Cardiac muscle cell (in vitro differentiated cells and primary cell): Measurements from ENCODE around the gene HOXB7. TPM values are rescaled to one million over a fixed set of nuclear protein-coding genes. Genes with fewer than 3 reads are reported as not detected.

Experiments
- DNase-seq, 2 donors: peaks; one replicate each; pipeline versions ENCODE4 v3.0.0 to v3.0.0-alpha.2; 2010 to 2017; ENCODE audit warnings: low read depth in 1 of 2, low spot score in 1 of 2
- H3K27ac ChIP-seq: fragments of 200-600 bp; sonication (generic); 2 replicates; pipeline ENCODE4 v1.5.1; 2016
- H3K27me3 ChIP-seq: fragments of 200-600 bp; sonication (generic); 2 replicates; pipeline ENCODE4 v1.6.0; 2016; ENCODE audit warnings: control low read depth
- H3K36me3 ChIP-seq: fragments of 200-600 bp; sonication (generic); 2 replicates; pipeline ENCODE4 v1.5.1; 2016; ENCODE audit warnings: control low read depth
- H3K4me1 ChIP-seq: fragments of 200-600 bp; sonication (generic); 2 replicates; pipeline ENCODE4 v1.8.1; 2017; ENCODE audit warnings: low read depth, mild to moderate bottlenecking, mixed run types
- H3K4me3 ChIP-seq: fragments of 200-600 bp; sonication (generic); 2 replicates; pipeline ENCODE4 v1.5.1; 2016; ENCODE audit warnings: mild to moderate bottlenecking
- H3K9me3 ChIP-seq: fragments of 200-600 bp; sonication (generic); 2 replicates; pipeline ENCODE4 v1.5.1; 2017; ENCODE audit warnings: low read depth, mild to moderate bottlenecking, control low read depth
- polyA plus RNA-seq: library from polyadenylated mRNA; unstranded; fragments of >200 nt; fragmentation: Nextera tagmentation; extraction: Ambion mirVana; gene quantifications from 2 replicates; pipeline ENCODE4 v1.2.1, GENCODE V29; 2016
- total RNA-seq: library from RNA; depleted of rRNA; stranded (reverse); fragments of >200 nt; gene quantifications from 2 replicates; pipeline ENCODE4 v1.2.3, GENCODE V29; 2016
- TF ChIP-seq, protein P1 (sequence below): IDR thresholded peaks from 2 replicates; pipeline ENCODE4 v1.5.1; 2012; ENCODE audit warnings: low read depth, mild to moderate bottlenecking, low read length

Gene HOXB7
- total and polyA plus RNA-seq, 2 experiments from 2014 or later = not detected

DNA sequence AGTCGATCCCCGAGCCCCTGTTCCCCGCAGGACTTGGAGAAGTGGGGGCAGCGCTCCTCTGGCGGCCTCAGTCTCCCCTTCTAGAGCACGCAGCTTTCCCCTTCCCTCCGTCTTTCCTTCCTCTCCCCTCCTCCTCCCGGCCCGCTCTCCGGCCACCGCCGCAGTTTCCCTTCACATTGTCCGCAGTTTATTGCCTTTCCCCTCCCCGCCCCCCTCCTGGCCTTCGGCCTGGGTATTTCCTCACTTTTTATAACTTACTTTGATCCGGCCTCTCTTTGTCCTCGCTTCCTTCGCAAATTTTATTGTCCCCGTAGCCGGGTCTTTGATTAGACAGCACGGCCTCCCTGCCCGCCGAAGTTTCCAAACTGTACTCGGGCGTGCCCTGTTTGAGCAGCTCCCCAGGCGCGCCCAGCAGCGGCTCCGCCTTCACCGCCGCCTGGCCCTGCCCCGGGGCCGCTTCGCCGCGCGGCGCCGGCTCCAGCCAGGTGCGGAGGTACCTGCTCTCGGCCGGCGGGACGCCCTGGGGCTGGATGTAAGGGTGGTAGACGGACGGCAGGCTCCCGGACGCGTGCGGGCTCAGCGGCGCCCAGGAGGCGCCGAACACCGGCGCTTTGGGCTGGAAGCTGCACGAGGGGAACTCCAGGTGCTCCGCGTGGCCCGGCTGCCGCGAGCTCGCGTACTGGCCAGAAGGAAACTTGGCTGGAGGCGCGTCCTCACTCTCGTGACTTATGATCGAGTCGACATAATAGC lies 14.9 kb upstream of the HOXB7 start:
- Histone ChIP-seq H3K4me3 (peak overlapping the region; percentile 9), H3K4me1 (peaks cover 6% of the 10 kb centered on the region), H3K27ac (no peak overlapping the region), H3K9me3 (no peaks in the 10 kb centered on the region), H3K36me3 (no peaks in the 10 kb centered on the region), H3K27me3 (peaks cover 100% of the 10 kb centered on the region)
- TF ChIP-seq, protein P1, sequence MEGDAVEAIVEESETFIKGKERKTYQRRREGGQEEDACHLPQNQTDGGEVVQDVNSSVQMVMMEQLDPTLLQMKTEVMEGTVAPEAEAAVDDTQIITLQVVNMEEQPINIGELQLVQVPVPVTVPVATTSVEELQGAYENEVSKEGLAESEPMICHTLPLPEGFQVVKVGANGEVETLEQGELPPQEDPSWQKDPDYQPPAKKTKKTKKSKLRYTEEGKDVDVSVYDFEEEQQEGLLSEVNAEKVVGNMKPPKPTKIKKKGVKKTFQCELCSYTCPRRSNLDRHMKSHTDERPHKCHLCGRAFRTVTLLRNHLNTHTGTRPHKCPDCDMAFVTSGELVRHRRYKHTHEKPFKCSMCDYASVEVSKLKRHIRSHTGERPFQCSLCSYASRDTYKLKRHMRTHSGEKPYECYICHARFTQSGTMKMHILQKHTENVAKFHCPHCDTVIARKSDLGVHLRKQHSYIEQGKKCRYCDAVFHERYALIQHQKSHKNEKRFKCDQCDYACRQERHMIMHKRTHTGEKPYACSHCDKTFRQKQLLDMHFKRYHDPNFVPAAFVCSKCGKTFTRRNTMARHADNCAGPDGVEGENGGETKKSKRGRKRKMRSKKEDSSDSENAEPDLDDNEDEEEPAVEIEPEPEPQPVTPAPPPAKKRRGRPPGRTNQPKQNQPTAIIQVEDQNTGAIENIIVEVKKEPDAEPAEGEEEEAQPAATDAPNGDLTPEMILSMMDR = no peak
- no peak for DNase-seq

DNA sequence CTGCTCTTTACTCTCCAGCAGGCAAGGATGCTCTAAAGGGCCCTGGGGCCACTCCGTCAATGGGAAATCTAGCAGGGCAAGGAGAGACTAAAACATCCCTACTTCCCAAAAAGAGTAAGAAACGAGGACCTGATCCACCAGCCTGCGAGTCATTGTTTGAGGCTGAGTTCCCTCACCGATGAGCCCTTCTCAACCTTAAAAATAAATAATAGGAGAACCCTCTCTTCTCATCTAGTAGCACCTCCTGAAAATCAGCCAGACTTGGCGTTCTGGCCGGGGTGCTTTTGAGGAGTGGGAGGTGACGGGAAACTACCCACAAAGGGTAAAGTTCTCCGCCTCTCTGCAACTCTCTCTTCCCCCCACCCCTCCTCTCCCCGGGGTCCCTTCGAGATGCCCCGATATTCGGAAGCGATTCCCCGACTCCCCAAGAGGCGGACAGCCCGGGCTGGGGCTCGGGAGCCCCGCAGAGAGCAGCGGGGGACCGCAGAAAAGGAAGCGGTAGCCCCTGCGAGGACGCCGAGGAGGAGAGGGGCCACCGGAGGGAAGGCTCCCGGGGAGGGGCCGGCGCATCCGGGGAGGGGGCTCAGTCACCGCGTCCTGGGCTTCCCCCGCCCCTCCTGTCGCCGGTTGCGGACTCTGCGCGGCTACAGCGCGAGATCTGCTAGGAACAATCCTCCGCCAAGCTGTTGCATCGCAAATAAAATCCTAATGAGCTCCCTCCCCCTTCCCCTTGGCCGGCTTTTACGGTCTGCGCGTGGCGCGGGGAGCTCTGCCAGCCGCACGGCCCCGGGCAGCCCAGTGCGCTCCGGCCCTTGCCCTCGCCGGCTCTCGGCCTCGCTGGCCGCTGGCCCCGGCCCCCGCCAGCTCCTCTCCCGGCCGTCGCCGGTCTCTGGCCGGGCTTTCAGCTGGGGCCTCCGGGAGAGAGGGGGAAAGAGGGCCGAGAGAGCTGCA lies 14.0 kb upstream of the HOXB7 start:
- Histone ChIP-seq H3K36me3 (no peaks in the 10 kb centered on the region), H3K27ac (no peak overlapping the region), H3K4me1 (peaks cover 6% of the 10 kb centered on the region), H3K4me3 (peak overlapping the region; percentile 9), H3K27me3 (peaks cover 100% of the 10 kb centered on the region), H3K9me3 (no peaks in the 10 kb centered on the region)
- TF ChIP-seq, protein P1 = no peak
- DNase-seq = peak in 1 of 2 donors; percentile 36

DNA sequence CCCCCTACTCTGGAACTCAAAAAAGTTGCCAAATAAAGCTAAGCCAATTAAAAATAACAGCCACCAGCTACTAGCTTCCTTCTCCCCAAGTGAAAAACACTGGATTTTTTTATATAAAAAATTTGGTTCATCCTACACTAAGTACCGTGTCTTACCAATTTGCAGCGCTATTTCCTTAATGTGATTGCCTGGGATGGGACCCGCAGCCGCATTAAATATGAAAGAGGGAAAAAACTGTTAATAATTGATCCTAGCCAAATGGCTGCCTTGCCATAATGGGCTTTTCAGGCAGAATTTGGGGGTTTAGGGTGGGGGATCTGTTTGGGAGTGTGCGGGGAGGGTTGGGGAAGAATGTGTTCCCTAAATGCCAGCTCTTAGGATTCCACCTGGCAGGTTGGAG lies 13.3 kb upstream of the HOXB7 start:
- H3K4me1 ChIP-seq = peaks cover 9% of the 10 kb centered on the region
- H3K4me3 ChIP-seq = no peak overlapping the region
- H3K36me3 ChIP-seq = no peaks in the 10 kb centered on the region
- DNase-seq = no peak
- H3K27ac ChIP-seq = no peak overlapping the region
- peaks cover 100% of the 10 kb centered on the region for H3K27me3 ChIP-seq
- TF ChIP-seq, protein P1 = no peak
- no peaks in the 10 kb centered on the region for H3K9me3 ChIP-seq

DNA sequence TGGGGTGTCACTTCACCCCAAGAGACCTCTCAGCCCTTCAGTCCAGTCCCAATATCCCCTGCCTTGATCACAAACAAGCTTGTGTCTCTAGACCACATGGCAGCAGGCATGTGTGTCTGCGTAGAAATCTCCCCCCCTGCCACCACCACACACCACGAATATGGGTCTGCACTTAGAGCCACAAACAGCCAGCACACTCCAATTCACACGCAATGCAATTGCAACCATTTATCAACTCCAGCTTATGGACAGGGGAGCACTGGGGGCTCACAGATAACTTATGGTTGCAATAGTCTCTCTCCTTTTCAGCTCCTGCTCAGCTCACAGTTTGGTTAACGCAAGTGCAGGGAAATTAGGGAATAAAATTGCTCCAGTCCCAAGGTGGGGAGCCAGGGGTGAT lies 12.8 kb upstream of the HOXB7 start:
- Histone ChIP-seq H3K36me3 (no peaks in the 10 kb centered on the region), H3K4me3 (no peak overlapping the region), H3K27me3 (peaks cover 100% of the 10 kb centered on the region), H3K27ac (no peak overlapping the region), H3K9me3 (no peaks in the 10 kb centered on the region), H3K4me1 (peaks cover 13% of the 10 kb centered on the region)
- TF ChIP-seq, protein P1 = no peak
- no peak for DNase-seq

GRCh38 chr17:48622857-48623256 lies 12.0 kb upstream of the HOXB7 start:
- Histone ChIP-seq H3K9me3 (no peaks in the 10 kb centered on the region), H3K27me3 (peaks cover 100% of the 10 kb centered on the region), H3K4me3 (no peak overlapping the region), H3K27ac (no peak overlapping the region), H3K36me3 (no peaks in the 10 kb centered on the region), H3K4me1 (peaks cover 13% of the 10 kb centered on the region)
- DNase-seq = no peak
- TF ChIP-seq, protein P1 = no peak
